Measurements from ENCODE around the gene SNX1.

Gene SNX1

GRCh38 chr15:64144192-64144564 lies 48.4 kb downstream of the SNX1 start:
- DNase-seq (ENCODE audit: extremely low read depth in 1 of 2, low read depth in 1 of 2) = no peak

GRCh38 chr15:64144565-64145281 lies 48.9 kb downstream of the SNX1 start:
- no peak for DNase-seq (ENCODE audit: extremely low read depth in 1 of 2, low read depth in 1 of 2)

GRCh38 chr15:64146041-64146440 lies 50.3 kb downstream of the SNX1 start:
- no peak for DNase-seq (ENCODE audit: extremely low read depth in 1 of 2, low read depth in 1 of 2)

GRCh38 chr15:64146520-64146884 lies 50.7 kb downstream of the SNX1 start:
- no peak for DNase-seq (ENCODE audit: extremely low read depth in 1 of 2, low read depth in 1 of 2)

- no peak for DNase-seq (ENCODE audit: extremely low read depth in 1 of 2, low read depth in 1 of 2)
Measured at GRCh38 chr15:64146885-64147681, 51.3 kb downstream of the SNX1 start.

- no peak for DNase-seq (ENCODE audit: extremely low read depth in 1 of 2, low read depth in 1 of 2)
Measured at GRCh38 chr15:64148168-64148567, 52.4 kb downstream of the SNX1 start.

GRCh38 chr15:64148581-64148980 lies 52.8 kb downstream of the SNX1 start:
- no peak for DNase-seq (ENCODE audit: extremely low read depth in 1 of 2, low read depth in 1 of 2)

- DNase-seq (ENCODE audit: extremely low read depth in 1 of 2, low read depth in 1 of 2) = no peak
Measured at GRCh38 chr15:64149424-64149823, 53.6 kb downstream of the SNX1 start.

GRCh38 chr15:64149893-64150578 lies 54.3 kb downstream of the SNX1 start:
- DNase-seq (ENCODE audit: extremely low read depth in 1 of 2, low read depth in 1 of 2) = no peak

- DNase-seq (ENCODE audit: extremely low read depth in 1 of 2, low read depth in 1 of 2) = no peak
Measured at GRCh38 chr15:64151727-64152506, 56.1 kb downstream of the SNX1 start, which contains the start of gene SNX22. Gene SNX22, plus strand, starts transcription at chr15:64151731. Its CDS starts 45 bp downstream, at chr15:64151776.

GRCh38 chr15:64152507-64153387 lies 57.0 kb downstream of the SNX1 start:
- DNase-seq (ENCODE audit: extremely low read depth in 1 of 2, low read depth in 1 of 2) = no peak

- DNase-seq (ENCODE audit: extremely low read depth in 1 of 2, low read depth in 1 of 2) = peak; percentile 80 to 83
Measured at GRCh38 chr15:64153480-64154367, 57.9 kb downstream of the SNX1 start.

GRCh38 chr15:64155802-64156651 lies 60.2 kb downstream of the SNX1 start:
- no peak for DNase-seq (ENCODE audit: extremely low read depth in 1 of 2, low read depth in 1 of 2)

- no peak for DNase-seq (ENCODE audit: extremely low read depth in 1 of 2, low read depth in 1 of 2)
Measured at GRCh38 chr15:64156652-64157331, 61.0 kb downstream of the SNX1 start.

GRCh38 chr15:64157599-64158125 lies 61.9 kb downstream of the SNX1 start:
- DNase-seq (ENCODE audit: extremely low read depth in 1 of 2, low read depth in 1 of 2) = no peak

GRCh38 chr15:64158363-64159134 lies 62.8 kb downstream of the SNX1 start:
- no peak for DNase-seq (ENCODE audit: extremely low read depth in 1 of 2, low read depth in 1 of 2)
